GM12878 (cell line): ENCODE measurements around the gene LHFPL5. TPM values are rescaled to one million over a fixed set of nuclear protein-coding genes. Genes with fewer than 3 reads are reported as not detected.

Experiments used
- BRCA1 ChIP-seq: IDR thresholded peaks from 2 replicates; pipeline ENCODE4 v1.6.1; 2011; ENCODE audit warnings: low read depth, low read length, improper control_type of control experiment
- HCFC1 ChIP-seq: fragments of 150-350 bp; IDR thresholded peaks from 2 replicates; pipeline ENCODE4 v1.6.1; 2014; ENCODE audit warnings: low read length
- HDAC2 ChIP-seq: fragments of 200-600 bp; sonication (generic); IDR thresholded peaks from 2 replicates; pipeline ENCODE4 v1.6.1; 2017
- HDAC6 ChIP-seq: fragments of 200-600 bp; sonication (generic); IDR thresholded peaks from one replicate; pipeline ENCODE4 v1.8.0; 2017; ENCODE audit warnings: antibody characterized with exemption; ENCODE audit not compliant: unreplicated experiment
- KAT2A ChIP-seq: conservative IDR thresholded peaks from 2 replicates; pipeline ENCODE4 v1.6.1; 2011; ENCODE audit warnings: low read depth, low read length; ENCODE audit not compliant: control insufficient read depth
- KDM1A ChIP-seq: fragments of 200-600 bp; sonication (generic); IDR thresholded peaks from 2 replicates; pipeline ENCODE4 v1.6.1; 2016; ENCODE audit warnings: borderline replicate concordance
- RB1 ChIP-seq: fragments of 450-650 bp; formaldehyde crosslinking; IDR thresholded peaks from 2 replicates; pipeline ENCODE4 v1.6.1; 2017; ENCODE audit warnings: mild to moderate bottlenecking, borderline replicate concordance
- RBBP5 ChIP-seq: fragments of 200-600 bp; sonication (generic); conservative IDR thresholded peaks from 2 replicates; pipeline ENCODE4 v1.6.1; 2016
- SIN3A ChIP-seq: IDR thresholded peaks from 2 replicates; pipeline ENCODE4 v1.6.1; 2012; ENCODE audit warnings: low read depth, low read length, improper control_type of control experiment
- STAT3 ChIP-seq: IDR thresholded peaks from 2 replicates; pipeline ENCODE4 v1.6.1; 2011; ENCODE audit warnings: low read depth, low read length, improper control_type of control experiment
- WRNIP1 ChIP-seq: IDR thresholded peaks from 2 replicates; pipeline ENCODE4 v1.6.1; 2011; ENCODE audit warnings: low read depth, low read length, improper control_type of control experiment, borderline replicate concordance
- polyA plus RNA-seq, 11 experiments: library from polyadenylated mRNA; depleted of rRNA in 4 of 11; unstranded in 6 of 11; stranded (reverse) in 5 of 11; fragments of >200 nt; fragmentation: Nextera tagmentation in 4 of 11; fragmentation: Illumina TruSeq in 1 of 11; extraction: Ambion mirVana in 4 of 11; extraction: Trizol in 1 of 11; gene quantifications; 1 replicate in 1 of 11; 2 replicates in 10 of 11; pipeline versions ENCODE4 v1.2.1 to v1.2.3, GENCODE V29; 2011 to 2016; ENCODE audit warnings: inconsistent platforms in 2 of 11, missing spikeins in 2 of 11, low read depth in 1 of 11
- total RNA-seq, 4 experiments: library from RNA; depleted of rRNA in 3 of 4; stranded (reverse); fragments of >200 nt in 3 of 4; fragmentation: Illumina TruSeq in 1 of 4; extraction: Trizol in 1 of 4; gene quantifications; 2 replicates each; pipeline versions ENCODE4 v1.2.1 to v1.2.3, GENCODE V29; 2013 to 2021
- TF ChIP-seq, protein P1 (sequence below): fragments of 450-650 bp; IDR thresholded peaks from 2 replicates; pipeline ENCODE4 v1.6.1; 2016; ENCODE audit warnings: mild to moderate bottlenecking
- TF ChIP-seq, protein P2 (sequence below): fragments of 450-650 bp; IDR thresholded peaks from 2 replicates; pipeline ENCODE4 v1.6.1; 2014; ENCODE audit warnings: mild to moderate bottlenecking
- TF ChIP-seq, protein P3 (sequence below): fragments of 450-650 bp; IDR thresholded peaks from 2 replicates; pipeline ENCODE4 v1.6.1; 2018; ENCODE audit warnings: borderline replicate concordance, mild to moderate bottlenecking; ENCODE audit not compliant: partially characterized antibody
- TF ChIP-seq, protein P4 (sequence below): fragments of 450-650 bp; conservative IDR thresholded peaks from 2 replicates; pipeline ENCODE4 v1.6.1; 2017; ENCODE audit warnings: mild to moderate bottlenecking, moderate library complexity
- TF ChIP-seq, protein P5 (sequence below): IDR thresholded peaks from 2 replicates; pipeline ENCODE4 v1.6.1; 2012; ENCODE audit warnings: mild to moderate bottlenecking, low read depth, low read length

LHFPL5 gene
- total and polyA plus RNA-seq, 10 of the 15 experiments (the other 5 are each of a cell fraction or from before 2014, with no cell fraction given): 0.11 TPM; not detected in 9

DNA sequence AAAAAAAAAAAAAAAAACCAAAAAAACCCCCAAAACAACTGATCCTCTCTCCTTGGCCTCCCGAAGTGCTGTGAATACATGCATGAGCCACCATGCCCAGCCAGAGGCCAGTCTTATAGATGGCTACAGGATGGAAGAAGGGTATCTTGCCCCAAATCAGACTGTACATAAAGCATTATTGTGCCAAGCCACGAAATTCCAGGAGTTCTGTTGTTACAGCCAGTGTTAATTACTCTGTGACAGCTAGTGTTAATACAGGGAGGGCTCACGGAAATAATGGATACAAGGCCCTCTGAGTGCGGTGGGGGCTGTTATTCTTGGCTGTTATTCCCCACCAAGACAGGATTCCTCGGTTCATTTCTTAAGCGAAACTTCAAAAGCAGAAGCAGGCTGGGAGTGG lies 30.1 kb upstream of the LHFPL5 start (continued):
- TF ChIP-seq, protein P1, sequence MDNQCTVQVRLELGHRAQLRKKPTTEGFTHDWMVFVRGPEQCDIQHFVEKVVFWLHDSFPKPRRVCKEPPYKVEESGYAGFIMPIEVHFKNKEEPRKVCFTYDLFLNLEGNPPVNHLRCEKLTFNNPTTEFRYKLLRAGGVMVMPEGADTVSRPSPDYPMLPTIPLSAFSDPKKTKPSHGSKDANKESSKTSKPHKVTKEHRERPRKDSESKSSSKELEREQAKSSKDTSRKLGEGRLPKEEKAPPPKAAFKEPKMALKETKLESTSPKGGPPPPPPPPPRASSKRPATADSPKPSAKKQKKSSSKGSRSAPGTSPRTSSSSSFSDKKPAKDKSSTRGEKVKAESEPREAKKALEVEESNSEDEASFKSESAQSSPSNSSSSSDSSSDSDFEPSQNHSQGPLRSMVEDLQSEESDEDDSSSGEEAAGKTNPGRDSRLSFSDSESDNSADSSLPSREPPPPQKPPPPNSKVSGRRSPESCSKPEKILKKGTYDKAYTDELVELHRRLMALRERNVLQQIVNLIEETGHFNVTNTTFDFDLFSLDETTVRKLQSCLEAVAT: no peak
- TF ChIP-seq BRCA1 (no peak), RBBP5 (no peak), SIN3A (no peak), HDAC6 (no peak), KDM1A (no peak), HDAC2 (no peak), KAT2A (no peak), RB1 (no peak), HCFC1 (no peak), STAT3 (no peak), WRNIP1 (no peak)
- TF ChIP-seq, protein P2, sequence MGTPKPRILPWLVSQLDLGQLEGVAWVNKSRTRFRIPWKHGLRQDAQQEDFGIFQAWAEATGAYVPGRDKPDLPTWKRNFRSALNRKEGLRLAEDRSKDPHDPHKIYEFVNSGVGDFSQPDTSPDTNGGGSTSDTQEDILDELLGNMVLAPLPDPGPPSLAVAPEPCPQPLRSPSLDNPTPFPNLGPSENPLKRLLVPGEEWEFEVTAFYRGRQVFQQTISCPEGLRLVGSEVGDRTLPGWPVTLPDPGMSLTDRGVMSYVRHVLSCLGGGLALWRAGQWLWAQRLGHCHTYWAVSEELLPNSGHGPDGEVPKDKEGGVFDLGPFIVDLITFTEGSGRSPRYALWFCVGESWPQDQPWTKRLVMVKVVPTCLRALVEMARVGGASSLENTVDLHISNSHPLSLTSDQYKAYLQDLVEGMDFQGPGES: no peak
- TF ChIP-seq, protein P3, sequence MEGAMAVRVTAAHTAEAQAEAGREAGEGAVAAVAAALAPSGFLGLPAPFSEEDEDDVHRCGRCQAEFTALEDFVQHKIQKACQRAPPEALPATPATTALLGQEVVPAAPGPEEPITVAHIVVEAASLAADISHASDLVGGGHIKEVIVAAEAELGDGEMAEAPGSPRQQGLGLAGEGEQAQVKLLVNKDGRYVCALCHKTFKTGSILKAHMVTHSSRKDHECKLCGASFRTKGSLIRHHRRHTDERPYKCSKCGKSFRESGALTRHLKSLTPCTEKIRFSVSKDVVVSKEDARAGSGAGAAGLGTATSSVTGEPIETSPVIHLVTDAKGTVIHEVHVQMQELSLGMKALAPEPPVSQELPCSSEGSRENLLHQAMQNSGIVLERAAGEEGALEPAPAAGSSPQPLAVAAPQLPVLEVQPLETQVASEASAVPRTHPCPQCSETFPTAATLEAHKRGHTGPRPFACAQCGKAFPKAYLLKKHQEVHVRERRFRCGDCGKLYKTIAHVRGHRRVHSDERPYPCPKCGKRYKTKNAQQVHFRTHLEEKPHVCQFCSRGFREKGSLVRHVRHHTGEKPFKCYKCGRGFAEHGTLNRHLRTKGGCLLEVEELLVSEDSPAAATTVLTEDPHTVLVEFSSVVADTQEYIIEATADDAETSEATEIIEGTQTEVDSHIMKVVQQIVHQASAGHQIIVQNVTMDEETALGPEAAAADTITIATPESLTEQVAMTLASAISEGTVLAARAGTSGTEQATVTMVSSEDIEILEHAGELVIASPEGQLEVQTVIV: no peak
- TF ChIP-seq, protein P4, sequence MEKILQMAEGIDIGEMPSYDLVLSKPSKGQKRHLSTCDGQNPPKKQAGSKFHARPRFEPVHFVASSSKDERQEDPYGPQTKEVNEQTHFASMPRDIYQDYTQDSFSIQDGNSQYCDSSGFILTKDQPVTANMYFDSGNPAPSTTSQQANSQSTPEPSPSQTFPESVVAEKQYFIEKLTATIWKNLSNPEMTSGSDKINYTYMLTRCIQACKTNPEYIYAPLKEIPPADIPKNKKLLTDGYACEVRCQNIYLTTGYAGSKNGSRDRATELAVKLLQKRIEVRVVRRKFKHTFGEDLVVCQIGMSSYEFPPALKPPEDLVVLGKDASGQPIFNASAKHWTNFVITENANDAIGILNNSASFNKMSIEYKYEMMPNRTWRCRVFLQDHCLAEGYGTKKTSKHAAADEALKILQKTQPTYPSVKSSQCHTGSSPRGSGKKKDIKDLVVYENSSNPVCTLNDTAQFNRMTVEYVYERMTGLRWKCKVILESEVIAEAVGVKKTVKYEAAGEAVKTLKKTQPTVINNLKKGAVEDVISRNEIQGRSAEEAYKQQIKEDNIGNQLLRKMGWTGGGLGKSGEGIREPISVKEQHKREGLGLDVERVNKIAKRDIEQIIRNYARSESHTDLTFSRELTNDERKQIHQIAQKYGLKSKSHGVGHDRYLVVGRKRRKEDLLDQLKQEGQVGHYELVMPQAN: no peak
- TF ChIP-seq, protein P5, sequence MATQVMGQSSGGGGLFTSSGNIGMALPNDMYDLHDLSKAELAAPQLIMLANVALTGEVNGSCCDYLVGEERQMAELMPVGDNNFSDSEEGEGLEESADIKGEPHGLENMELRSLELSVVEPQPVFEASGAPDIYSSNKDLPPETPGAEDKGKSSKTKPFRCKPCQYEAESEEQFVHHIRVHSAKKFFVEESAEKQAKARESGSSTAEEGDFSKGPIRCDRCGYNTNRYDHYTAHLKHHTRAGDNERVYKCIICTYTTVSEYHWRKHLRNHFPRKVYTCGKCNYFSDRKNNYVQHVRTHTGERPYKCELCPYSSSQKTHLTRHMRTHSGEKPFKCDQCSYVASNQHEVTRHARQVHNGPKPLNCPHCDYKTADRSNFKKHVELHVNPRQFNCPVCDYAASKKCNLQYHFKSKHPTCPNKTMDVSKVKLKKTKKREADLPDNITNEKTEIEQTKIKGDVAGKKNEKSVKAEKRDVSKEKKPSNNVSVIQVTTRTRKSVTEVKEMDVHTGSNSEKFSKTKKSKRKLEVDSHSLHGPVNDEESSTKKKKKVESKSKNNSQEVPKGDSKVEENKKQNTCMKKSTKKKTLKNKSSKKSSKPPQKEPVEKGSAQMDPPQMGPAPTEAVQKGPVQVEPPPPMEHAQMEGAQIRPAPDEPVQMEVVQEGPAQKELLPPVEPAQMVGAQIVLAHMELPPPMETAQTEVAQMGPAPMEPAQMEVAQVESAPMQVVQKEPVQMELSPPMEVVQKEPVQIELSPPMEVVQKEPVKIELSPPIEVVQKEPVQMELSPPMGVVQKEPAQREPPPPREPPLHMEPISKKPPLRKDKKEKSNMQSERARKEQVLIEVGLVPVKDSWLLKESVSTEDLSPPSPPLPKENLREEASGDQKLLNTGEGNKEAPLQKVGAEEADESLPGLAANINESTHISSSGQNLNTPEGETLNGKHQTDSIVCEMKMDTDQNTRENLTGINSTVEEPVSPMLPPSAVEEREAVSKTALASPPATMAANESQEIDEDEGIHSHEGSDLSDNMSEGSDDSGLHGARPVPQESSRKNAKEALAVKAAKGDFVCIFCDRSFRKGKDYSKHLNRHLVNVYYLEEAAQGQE: no peak
